HG03520 (cell line): Measurements from ENCODE around the gene KIFC3.

Source experiments
- ATAC-seq: cut with Tn5 transposase; IDR thresholded peaks from one replicate; pipeline ENCODE4 v1.9.1; 2021; ENCODE audit warnings: mild to moderate bottlenecking, moderate library complexity; ENCODE audit not compliant: unreplicated experiment

KIFC3 gene

GRCh38 chr16:57771141-57771785 is 31.0 kb downstream of the KIFC3 start:
- no peak for ATAC-seq

DNA sequence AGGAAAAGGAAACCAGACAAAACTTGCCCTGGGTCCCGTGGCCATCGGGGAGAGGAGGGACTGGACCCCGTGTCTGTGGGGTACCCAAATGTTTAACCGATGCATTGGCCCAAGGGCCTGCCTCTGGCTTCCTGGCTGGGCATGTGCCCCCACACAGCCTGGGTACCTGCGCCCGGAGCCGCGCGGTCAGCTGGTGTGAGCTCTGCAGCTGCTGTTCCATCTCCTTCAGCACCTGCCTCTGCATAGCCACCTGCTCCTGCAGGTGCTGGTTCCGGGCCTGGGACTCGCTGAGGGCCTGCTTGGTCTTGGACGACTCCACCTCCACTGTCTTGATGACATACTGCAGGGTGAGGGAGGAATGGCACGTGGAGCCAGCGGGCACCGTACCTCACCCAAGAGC is 31.9 kb downstream of the KIFC3 start:
- ATAC-seq: no peak

GRCh38 chr16:57769541-57770145 is 32.6 kb downstream of the KIFC3 start:
- no peak for ATAC-seq

DNA sequence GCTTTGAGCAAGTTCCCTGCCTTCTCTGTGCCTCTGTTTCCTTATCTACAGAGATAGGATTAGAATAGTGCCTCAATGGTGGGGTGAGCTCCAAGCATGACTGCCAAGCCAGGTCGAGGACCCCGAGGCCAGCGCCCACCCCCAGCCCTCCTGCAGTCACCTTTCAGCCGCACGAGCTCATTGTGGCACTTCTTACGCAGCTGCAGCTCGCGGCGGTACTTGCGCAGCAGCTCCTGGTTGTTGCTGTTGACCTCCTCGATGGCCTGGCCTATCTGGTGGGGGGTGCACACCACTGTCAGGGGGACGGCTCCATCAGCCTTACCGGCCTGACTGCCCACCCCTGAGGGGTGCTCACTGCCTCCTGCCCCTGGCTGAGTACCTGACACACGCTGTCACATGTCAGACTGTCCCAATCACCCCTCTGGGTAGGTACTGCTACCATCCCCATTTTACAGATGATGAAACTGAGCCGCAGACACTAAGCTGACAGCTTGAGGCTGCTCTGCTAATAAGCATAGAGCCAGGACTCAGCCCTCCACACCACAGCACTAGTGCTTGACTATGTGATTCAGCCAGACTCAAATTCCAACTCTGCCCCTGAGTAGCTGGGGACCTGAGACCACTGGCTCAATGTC is 35.5 kb downstream of the KIFC3 start:
- no peak for ATAC-seq

- no peak for ATAC-seq
Measured at GRCh38 chr16:57765160-57765728, 37.0 kb downstream of the KIFC3 start.

DNA sequence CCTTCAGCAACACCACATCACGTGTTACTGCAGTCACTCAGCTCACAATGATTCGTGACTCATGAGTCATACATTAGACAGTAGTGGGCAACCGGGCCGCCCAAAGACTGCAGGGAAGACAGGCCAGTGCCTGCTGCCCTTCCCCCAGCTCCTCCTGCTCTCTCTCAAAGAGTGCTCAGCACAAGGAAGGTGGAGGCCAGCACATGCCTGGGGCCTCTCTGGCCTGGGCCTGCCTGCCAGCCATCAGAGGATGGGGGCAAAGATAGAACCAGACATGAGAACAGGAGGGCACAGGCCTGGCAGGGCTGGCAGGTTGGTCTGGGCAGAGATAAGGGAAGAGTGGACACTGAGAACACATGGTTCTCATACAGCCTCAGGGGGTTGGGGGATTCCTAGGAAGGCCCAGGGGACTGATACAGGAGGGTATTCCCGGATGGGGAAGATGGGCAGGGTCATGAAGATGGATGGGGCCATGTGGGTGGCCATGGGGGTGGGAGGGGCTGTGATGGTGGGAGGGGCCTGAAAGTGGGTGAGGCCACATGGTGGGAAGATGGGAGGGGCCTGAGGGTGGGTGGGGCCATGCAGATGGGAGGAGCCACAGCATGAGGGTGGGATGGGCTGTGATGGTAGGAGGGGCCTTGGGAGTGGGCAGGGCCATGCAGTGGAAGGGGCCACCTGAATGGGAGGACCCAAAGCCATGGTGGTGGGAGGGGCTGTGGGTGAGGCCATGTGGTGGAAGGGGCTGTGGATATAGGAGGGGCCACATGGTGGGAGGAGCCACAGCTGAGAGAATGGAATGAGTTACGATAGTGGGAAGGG is 37.7 kb downstream of the KIFC3 start:
- ATAC-seq: no peak

DNA sequence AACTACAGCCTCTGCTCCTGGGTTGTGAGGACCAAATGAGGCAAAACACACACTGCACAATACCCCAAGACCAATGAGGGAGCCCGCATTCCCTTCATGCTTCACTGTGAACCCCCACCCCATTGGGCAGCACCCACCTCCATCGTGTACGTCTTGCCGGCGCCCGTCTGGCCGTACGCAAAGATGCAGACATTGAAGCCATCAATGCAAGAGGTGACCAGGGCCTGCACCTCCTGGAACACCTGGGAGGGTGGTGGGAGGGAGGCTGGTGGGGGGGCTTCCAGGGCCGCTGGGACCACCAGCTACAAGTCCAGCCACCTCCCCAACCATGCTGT is 38.3 kb downstream of the KIFC3 start:
- no peak for ATAC-seq

- ATAC-seq: no peak
Measured at GRCh38 chr16:57763285-57764005, 38.8 kb downstream of the KIFC3 start.

DNA sequence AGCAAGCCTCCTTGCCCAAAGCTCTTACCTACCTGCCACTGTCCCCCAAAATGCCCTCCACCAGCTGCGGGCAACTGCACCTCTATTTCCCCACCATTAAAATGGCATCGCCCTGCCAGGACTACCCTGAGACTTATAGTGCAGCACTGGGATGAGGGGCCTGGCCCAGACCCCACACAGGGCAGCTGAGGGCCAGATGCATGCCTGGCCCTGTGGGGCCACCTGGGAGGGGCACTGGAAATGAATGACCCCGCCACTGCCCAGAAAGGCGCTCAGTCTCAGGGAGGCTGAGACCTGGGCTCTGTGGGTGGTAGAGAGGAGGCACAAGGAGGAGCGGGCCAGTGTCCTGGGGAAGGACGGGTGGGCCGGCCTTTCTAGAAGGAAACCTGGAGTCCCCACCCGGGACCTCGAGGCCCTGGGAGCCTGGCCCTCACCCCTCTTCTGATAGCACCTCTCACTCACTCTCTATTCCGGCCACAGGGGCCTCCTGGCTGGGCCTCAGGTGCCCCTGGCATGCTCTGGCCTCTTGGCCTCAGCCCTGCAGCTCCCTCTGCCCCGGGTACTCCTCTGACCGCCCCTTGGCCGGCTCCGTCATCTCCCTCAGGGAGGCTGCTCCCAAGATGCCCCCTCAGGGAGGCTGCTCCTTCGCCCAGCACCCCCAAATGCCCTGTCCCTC is 39.8 kb downstream of the KIFC3 start:
- ATAC-seq: no peak

GRCh38 chr16:57761957-57762356 is 40.3 kb downstream of the KIFC3 start:
- ATAC-seq: no peak

DNA sequence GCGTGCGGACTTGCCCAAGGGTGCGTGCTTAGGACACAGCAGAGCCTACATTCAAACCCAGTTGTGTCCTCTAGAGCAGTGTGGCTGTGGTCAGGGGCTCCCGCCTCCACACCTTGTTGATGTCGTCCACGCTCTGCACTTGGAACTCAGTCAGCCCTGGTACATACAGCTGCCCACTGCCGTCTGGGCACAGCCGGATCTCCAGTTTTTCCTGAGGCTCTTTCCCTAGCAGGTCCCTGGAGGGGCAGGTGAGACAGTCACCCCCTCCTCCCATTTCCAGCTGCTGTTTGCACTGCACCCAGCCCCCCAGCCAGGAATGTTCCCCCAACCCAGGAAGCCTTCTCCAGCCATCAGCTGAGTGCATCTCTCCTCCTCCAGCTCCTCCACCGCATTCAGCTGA is 41.0 kb downstream of the KIFC3 start:
- ATAC-seq: no peak

DNA sequence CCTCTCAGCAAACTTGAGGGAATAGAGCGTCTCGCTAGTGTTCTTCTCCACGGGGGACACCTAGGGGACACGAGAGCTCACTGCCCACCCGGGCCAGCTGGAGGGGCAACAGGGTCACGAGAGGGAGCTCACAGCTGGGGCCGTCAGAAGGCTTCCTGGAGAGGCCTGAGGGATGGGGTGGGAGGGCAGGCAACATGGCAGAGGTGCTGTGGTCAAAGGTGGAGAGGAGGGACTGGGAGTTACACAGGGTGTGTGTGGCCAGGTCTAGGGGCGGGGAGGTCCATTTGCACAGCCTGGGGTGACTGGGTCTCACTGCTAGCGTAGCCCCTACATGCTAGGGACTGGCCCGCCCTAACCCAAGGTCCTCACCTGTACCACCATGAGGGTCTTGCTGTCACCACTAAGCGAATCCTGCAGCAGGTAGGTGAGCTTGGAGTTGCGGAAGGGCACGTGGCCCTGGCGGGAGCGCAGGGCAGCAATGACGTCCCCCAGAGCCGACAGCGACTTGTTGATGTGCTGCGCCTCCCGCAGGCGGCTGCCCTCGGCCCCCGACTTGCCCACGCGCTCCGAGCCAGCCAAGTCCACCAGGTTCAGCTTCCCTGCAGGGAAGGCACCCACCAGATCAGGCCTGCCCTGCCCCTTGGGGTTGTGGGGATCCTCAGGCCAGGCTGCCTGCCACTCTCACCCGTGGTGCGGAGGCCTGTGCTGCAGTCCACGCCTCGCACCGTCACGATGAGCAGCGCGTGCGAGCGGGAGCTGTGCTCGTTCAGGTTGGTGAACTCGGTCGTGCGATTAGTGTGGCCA is 41.7 kb downstream of the KIFC3 start:
- no peak for ATAC-seq

DNA sequence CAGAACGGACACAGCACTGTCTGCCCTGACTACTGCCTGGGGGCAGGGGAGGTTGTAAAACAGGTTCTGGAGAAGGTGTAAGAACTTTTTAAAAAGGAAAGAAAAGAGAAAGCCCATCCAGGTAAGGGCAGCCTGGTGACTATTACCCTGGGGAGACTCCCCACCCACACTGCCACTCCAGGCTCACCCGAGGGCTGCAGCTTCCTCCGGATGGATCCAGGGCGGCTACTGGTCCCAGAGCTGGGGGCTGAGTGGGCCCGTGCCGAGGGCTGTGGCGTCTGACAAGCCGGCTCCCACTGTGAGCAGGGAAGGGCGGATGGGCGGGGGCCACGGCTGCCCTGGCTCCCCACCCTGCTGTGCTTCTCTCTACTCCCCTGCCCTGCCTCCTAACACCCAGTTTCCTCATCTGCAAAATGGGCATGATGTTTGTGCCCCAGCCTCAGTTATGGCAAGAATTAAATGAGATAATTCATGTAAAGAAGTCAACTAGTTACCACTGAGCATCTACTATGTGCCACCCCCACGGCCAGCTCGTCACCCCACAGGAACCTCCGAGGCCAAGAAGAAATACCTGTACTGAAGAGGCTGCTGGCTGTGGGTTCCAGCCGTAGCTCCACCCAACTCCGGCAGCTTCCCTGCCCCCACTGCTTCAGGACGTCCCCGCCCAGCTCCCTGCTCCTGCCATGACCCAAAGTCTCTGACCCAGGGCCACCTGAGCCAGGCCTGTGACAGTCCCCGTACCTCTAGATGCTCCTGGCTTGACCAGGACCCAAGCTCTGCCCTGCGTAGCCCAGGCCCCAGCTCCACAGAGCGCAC is 42.5 kb downstream of the KIFC3 start:
- ATAC-seq: no peak

- no peak for ATAC-seq
Measured at GRCh38 chr16:57759131-57759530, 43.2 kb downstream of the KIFC3 start.

- ATAC-seq: no peak
Measured at GRCh38 chr16:57758331-57759117, 43.8 kb downstream of the KIFC3 start.

DNA sequence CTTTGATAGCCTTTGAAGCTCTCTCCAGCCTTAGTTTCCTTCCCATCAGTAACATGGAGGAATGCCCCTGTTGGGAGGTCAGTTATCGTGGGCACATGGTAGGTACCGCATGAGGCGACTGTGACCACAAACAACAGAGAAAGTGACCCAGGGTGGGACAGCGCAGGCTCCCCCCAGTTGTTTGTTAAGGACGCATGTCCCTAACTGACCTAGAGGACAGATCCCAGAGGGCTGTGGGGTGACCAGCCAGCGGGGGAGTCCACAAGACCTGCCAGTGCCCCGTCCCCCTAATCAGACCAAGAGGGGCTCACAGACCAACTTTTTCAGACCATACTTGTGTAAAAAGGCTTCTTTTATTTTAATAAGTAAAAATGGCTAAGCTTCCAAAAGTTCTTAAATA is 44.4 kb downstream of the KIFC3 start:
- ATAC-seq: no peak

DNA sequence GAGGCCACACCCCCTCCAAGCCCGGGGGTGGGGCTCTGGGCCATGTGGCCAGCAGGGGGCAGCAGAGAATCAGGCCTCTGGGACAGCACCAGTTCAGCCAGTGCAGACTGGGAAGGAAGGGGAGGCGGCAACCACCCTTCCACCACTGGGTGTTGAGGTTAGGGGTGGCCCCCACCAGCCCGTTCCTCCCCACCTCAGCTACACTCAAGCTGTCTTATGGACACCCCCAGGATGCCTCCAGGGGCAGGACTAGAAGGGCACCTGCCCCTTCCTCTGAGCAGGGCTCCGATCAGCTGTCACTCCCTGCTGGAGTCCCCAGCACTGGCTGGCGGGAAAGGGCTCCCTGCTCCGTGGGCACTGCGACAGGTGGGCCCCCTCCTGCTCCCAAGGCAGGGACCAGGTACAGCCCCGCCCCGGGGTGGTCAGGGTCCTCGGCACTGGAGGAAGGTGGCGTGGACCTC is 44.9 kb downstream of the KIFC3 start:
- no peak for ATAC-seq
